Mesendoderm (in vitro differentiated cells): Measurements from ENCODE around the gene SPTLC3.

Experiments used
- DNase-seq: peaks from one replicate; pipeline ENCODE4 v3.0.0; 2013
- H2AK5ac ChIP-seq: 2 replicates; pipeline ENCODE4 v1.6.1; 2013; ENCODE audit warnings: low read length, inconsistent platforms
- H2BK120ac ChIP-seq: 2 replicates; pipeline ENCODE4 v1.6.1; 2013; ENCODE audit warnings: low read depth, mild to moderate bottlenecking, low read length, moderate library complexity, mixed read lengths
- H2BK15ac ChIP-seq: replicated peaks from 2 replicates; pipeline ENCODE4 v1.6.1; 2013; ENCODE audit warnings: low read depth, mild to moderate bottlenecking, moderate library complexity
- H2BK5ac ChIP-seq: 2 replicates; pipeline ENCODE4 v1.6.1; 2013; ENCODE audit warnings: low read length, inconsistent platforms
- H3K18ac ChIP-seq: 2 replicates; pipeline ENCODE4 v1.6.1; 2013; ENCODE audit warnings: mild to moderate bottlenecking, low read length, mixed read lengths
- H3K23ac ChIP-seq: one replicate; pipeline ENCODE4 v1.6.1; 2013; ENCODE audit warnings: low read length
- H3K27ac ChIP-seq: 2 replicates; pipeline ENCODE4 v1.5.1; 2013; ENCODE audit warnings: low read depth, mild to moderate bottlenecking, inconsistent platforms, low read length, moderate library complexity
- H3K27me3 ChIP-seq: 2 replicates; pipeline ENCODE4 v1.6.1; 2013; ENCODE audit warnings: low read length, control low read depth, mild to moderate bottlenecking, inconsistent platforms; ENCODE audit not compliant: insufficient read depth, poor library complexity
- H3K36me3 ChIP-seq: 2 replicates; pipeline ENCODE4 v1.6.1; 2013; ENCODE audit warnings: low read length, inconsistent platforms; ENCODE audit not compliant: control insufficient read depth, insufficient read depth
- H3K4ac ChIP-seq: one replicate; pipeline ENCODE4 v1.6.1; 2013; ENCODE audit warnings: low read depth, mild to moderate bottlenecking, low read length, moderate library complexity
- H3K4me1 ChIP-seq: 2 replicates; pipeline ENCODE4 v1.6.1; 2013; ENCODE audit warnings: low read depth, low read length, inconsistent platforms; ENCODE audit not compliant: control insufficient read depth
- H3K4me2 ChIP-seq: 2 replicates; pipeline ENCODE4 v1.6.1; 2013; ENCODE audit warnings: low read length
- H3K4me3 ChIP-seq: 2 replicates; pipeline ENCODE4 v1.5.1; 2013; ENCODE audit warnings: mild to moderate bottlenecking, low read length
- H3K56ac ChIP-seq: one replicate; pipeline ENCODE4 v1.6.1; 2013; ENCODE audit warnings: low read length
- H3K79me1 ChIP-seq: 2 replicates; pipeline ENCODE4 v1.6.1; 2013; ENCODE audit warnings: low read length, inconsistent platforms
- H3K79me2 ChIP-seq: 2 replicates; pipeline ENCODE4 v1.6.1; 2013; ENCODE audit warnings: mild to moderate bottlenecking, low read length; ENCODE audit not compliant: control insufficient read depth, insufficient read depth
- H3K9ac ChIP-seq: 2 replicates; pipeline ENCODE4 v1.6.1; 2013; ENCODE audit warnings: low read length, inconsistent platforms
- H4K5ac ChIP-seq: one replicate; pipeline ENCODE4 v1.6.1; 2013; ENCODE audit warnings: low read length
- H4K8ac ChIP-seq: one replicate; pipeline ENCODE4 v1.6.1; 2013; ENCODE audit warnings: low read depth, mild to moderate bottlenecking, control low read depth, low read length, moderate library complexity
- WGBS: extraction: QIAGEN DNeasy Blood & Tissue Kit; methylation state at CpG from one replicate; pipeline ENCODE4 v1.1.7; 2013; ENCODE audit warnings: low lambda C conversion rate, missing lambda C conversion rate; ENCODE audit not compliant: insufficient coverage; ENCODE audit errors: extremely low coverage; 5-methylcytosine and 5-hydroxymethylcytosine counted together

SPTLC3 gene

GRCh38 chr20:13139459-13140150, 130.8 kb downstream of the SPTLC3 start:
- Histone ChIP-seq H3K79me2 (no peaks in the 10 kb centered on the region), H3K18ac (no peak overlapping the region), H3K9ac (no peak overlapping the region), H4K5ac (no peak overlapping the region), H3K4me3 (no peak overlapping the region), H4K8ac (no peak overlapping the region), H3K27me3 (no peaks in the 10 kb centered on the region), H3K27ac (no peak overlapping the region), H2BK120ac (no peak overlapping the region), H3K4me2 (no peak overlapping the region), H3K4me1 (no peaks in the 10 kb centered on the region), H2AK5ac (no peak overlapping the region), H3K36me3 (no peaks in the 10 kb centered on the region), H3K4ac (no peak overlapping the region), H3K56ac (no peak overlapping the region), H2BK15ac (no peak overlapping the region), H2BK5ac (no peak overlapping the region), H3K79me1 (no peaks in the 10 kb centered on the region), H3K23ac (no peak overlapping the region)
- peak; percentile 7 for DNase-seq
- no CpG with 5 or more reads among the region's 4 CpGs for WGBS

GRCh38 chr20:13140201-13140600, 131.4 kb downstream of the SPTLC3 start:
- no peak overlapping the region for H3K27ac ChIP-seq
- H4K8ac ChIP-seq = no peak overlapping the region
- DNase-seq = no peak
- no peak overlapping the region for H3K4ac ChIP-seq
- H3K79me1 ChIP-seq = no peaks in the 10 kb centered on the region
- no peaks in the 10 kb centered on the region for H3K4me1 ChIP-seq
- H3K4me3 ChIP-seq = no peak overlapping the region
- H3K18ac ChIP-seq = no peak overlapping the region
- H3K9ac ChIP-seq = no peak overlapping the region
- H2AK5ac ChIP-seq = no peak overlapping the region
- H4K5ac ChIP-seq = no peak overlapping the region
- no CpG with 5 or more reads among the region's 3 CpGs for WGBS
- H3K4me2 ChIP-seq = no peak overlapping the region
- H2BK5ac ChIP-seq = no peak overlapping the region
- no peak overlapping the region for H2BK15ac ChIP-seq
- no peak overlapping the region for H3K56ac ChIP-seq
- no peak overlapping the region for H2BK120ac ChIP-seq
- no peaks in the 10 kb centered on the region for H3K27me3 ChIP-seq
- no peaks in the 10 kb centered on the region for H3K36me3 ChIP-seq
- no peaks in the 10 kb centered on the region for H3K79me2 ChIP-seq
- no peak overlapping the region for H3K23ac ChIP-seq

GRCh38 chr20:13140775-13141174, 132.0 kb downstream of the SPTLC3 start:
- Histone ChIP-seq H2BK5ac (no peak overlapping the region), H2AK5ac (no peak overlapping the region), H3K27me3 (no peaks in the 10 kb centered on the region), H3K23ac (no peak overlapping the region), H2BK15ac (no peak overlapping the region), H4K5ac (no peak overlapping the region), H3K79me2 (no peaks in the 10 kb centered on the region), H2BK120ac (no peak overlapping the region), H3K56ac (no peak overlapping the region), H3K4me3 (no peak overlapping the region), H3K36me3 (no peaks in the 10 kb centered on the region), H4K8ac (no peak overlapping the region), H3K4me1 (no peaks in the 10 kb centered on the region), H3K9ac (no peak overlapping the region), H3K79me1 (no peaks in the 10 kb centered on the region), H3K18ac (no peak overlapping the region), H3K4ac (no peak overlapping the region), H3K27ac (no peak overlapping the region), H3K4me2 (no peak overlapping the region)
- no peak for DNase-seq
- WGBS = no CpG with 5 or more reads among the region's 1 CpG

DNA sequence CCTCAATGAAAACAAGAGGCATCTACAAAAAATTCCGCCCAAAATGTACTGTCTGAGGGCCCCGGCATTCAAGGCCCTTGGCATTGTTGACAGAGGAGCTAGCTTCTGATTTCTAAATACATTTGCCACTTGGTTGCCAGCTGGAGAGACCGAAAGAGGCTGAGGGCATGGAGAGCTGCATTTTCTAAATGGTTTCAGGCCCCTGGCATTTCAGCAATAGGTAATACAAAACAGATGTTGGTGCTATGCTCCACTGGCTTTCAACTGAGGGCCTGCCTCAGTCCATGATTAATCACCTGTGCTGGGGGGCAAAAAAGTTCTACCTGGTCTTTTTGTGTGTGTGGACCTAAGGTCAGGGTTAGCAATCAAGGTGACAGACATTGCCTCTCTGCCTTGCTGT, 132.8 kb downstream of the SPTLC3 start:
- Histone ChIP-seq H2BK5ac (no peak overlapping the region), H3K4me2 (no peak overlapping the region), H3K79me2 (no peaks in the 10 kb centered on the region), H2BK120ac (no peak overlapping the region), H4K5ac (no peak overlapping the region), H3K79me1 (no peaks in the 10 kb centered on the region), H3K4me1 (no peaks in the 10 kb centered on the region), H2BK15ac (no peak overlapping the region), H3K56ac (no peak overlapping the region), H3K18ac (no peak overlapping the region), H3K4me3 (no peak overlapping the region), H3K36me3 (no peaks in the 10 kb centered on the region), H2AK5ac (no peak overlapping the region), H3K23ac (no peak overlapping the region), H3K9ac (no peak overlapping the region), H4K8ac (no peak overlapping the region), H3K27me3 (no peaks in the 10 kb centered on the region), H3K27ac (no peak overlapping the region), H3K4ac (no peak overlapping the region)
- DNase-seq = no peak
- no CpG with 5 or more reads among the region's 3 CpGs for WGBS

DNA sequence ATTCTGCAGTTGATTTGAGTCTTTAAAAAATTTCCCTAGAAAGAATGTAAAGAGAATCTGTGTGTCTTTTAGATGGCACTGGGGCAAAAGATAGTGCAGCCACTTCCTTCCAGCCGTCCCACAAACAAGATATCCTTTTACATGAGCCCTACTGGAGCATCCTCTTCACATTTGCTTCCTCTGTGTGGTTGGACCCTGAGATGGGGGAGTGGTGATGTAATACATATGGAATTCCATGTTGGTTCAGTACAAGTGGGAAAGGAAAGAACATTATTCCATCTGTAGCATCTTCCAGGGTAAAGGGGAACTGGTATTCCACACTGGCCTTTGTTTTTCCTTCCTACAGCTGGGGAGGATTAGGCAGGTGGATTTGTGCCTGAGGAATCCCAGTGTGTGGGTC, 133.4 kb downstream of the SPTLC3 start:
- Histone ChIP-seq H4K5ac (no peak overlapping the region), H4K8ac (no peak overlapping the region), H3K79me2 (no peaks in the 10 kb centered on the region), H3K79me1 (no peaks in the 10 kb centered on the region), H3K4me1 (no peaks in the 10 kb centered on the region), H3K27ac (no peak overlapping the region), H2AK5ac (no peak overlapping the region), H3K4me3 (no peak overlapping the region), H3K23ac (no peak overlapping the region), H2BK5ac (no peak overlapping the region), H3K27me3 (no peaks in the 10 kb centered on the region), H2BK120ac (no peak overlapping the region), H3K56ac (no peak overlapping the region), H3K36me3 (no peaks in the 10 kb centered on the region), H3K9ac (no peak overlapping the region), H3K4me2 (no peak overlapping the region), H3K18ac (no peak overlapping the region), H2BK15ac (no peak overlapping the region), H3K4ac (no peak overlapping the region)
- WGBS = no CpG with 5 or more reads among the region's 1 CpG
- peak; percentile 22 for DNase-seq
